ENCODE results near the gene SLC24A3. TPM values are rescaled to one million over a fixed set of nuclear protein-coding genes. Genes with fewer than 3 reads are reported as not detected.

The SLC24A3 gene
- total RNA-seq, 3 donors from 2014 or later = 4.9 to 12.3 (median 5.9) TPM

DNA sequence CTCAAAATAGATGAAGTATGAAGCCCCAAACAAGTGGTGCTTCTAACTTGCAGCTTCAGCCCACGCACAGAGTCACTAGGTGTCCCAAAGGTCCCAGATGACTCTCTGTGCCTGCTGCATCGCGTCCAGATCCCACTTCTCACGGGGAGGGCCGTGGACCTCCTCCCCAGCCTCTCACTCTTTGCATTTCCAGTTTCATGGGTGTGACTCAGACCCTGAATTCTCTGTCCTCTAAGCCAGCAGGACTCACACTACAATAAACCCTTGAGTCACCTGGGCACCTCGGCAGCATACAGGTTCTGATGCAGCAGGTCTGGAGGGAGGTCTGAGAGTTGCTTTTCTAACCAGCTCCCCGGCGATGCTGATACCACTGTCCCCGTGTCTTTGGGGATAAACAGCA is 431.6 kb downstream of the SLC24A3 start:
- TF ChIP-seq CTCF (IDR thresholded peaks at IDR 0.05) = no peak
- TF ChIP-seq POLR2AphosphoS5 (IDR thresholded peaks at IDR 0.05) = no peak
- TF ChIP-seq POLR2A (IDR thresholded peaks at IDR 0.05) = no peak
- intact Hi-C loops (cut with DNase I; ENCODE audit: low total_unique reads) = no loop called here
- DNase-seq (ENCODE audit: low spot score in 2 of 2) = no peak
- no peaks in the 10 kb centered on the region for H3K9me3 ChIP-seq
- H3K4me3 ChIP-seq = no peak overlapping the region
- H3K36me3 ChIP-seq = no peaks in the 10 kb centered on the region
- H3K4me1 ChIP-seq = no peaks in the 10 kb centered on the region
- H3K27me3 ChIP-seq = no peaks in the 10 kb centered on the region
- no peak overlapping the region for H3K27ac ChIP-seq

- intact Hi-C loops (cut with DNase I; ENCODE audit: low total_unique reads) = no loop called here
- TF ChIP-seq POLR2A (IDR thresholded peaks at IDR 0.05) (no peak), CTCF (IDR thresholded peaks at IDR 0.05) (no peak), POLR2AphosphoS5 (IDR thresholded peaks at IDR 0.05) (no peak)
- no peak for DNase-seq (ENCODE audit: low spot score in 2 of 2)
- no peaks in the 10 kb centered on the region for H3K36me3 ChIP-seq
- H3K9me3 ChIP-seq = no peaks in the 10 kb centered on the region
- no peaks in the 10 kb centered on the region for H3K27me3 ChIP-seq
- no peak overlapping the region for H3K4me3 ChIP-seq
- H3K27ac ChIP-seq = no peak overlapping the region
- no peaks in the 10 kb centered on the region for H3K4me1 ChIP-seq
Observed at GRCh38 chr20:19646963-19647362, 434.5 kb downstream of the SLC24A3 start.

DNA sequence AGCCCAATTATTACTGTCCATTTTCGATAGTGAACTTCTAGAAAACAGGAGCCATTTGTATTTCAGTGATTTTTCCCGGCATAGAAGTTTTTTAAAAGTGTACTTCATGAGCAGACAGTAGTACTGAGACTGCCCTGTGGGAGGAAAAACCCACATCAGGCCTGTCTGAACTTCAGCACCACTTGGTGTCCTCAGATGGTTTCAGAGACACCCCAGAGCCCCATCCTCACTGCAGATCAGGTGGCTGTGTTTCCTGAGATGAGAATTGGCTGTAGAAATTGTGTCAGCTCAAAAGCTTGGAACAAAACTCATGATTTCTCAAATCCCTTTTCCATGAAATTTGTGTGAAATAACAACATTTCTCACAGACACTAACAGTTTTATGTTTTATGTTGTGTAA is 435.6 kb downstream of the SLC24A3 start:
- no peak overlapping the region for H3K4me3 ChIP-seq
- no peaks in the 10 kb centered on the region for H3K4me1 ChIP-seq
- no peaks in the 10 kb centered on the region for H3K9me3 ChIP-seq
- intact Hi-C loops (cut with DNase I; ENCODE audit: low total_unique reads) = no loop called here
- no peak for TF ChIP-seq POLR2AphosphoS5 (IDR thresholded peaks at IDR 0.05)
- no peak for TF ChIP-seq CTCF (IDR thresholded peaks at IDR 0.05)
- TF ChIP-seq POLR2A (IDR thresholded peaks at IDR 0.05) = no peak
- no peaks in the 10 kb centered on the region for H3K36me3 ChIP-seq
- no peaks in the 10 kb centered on the region for H3K27me3 ChIP-seq
- no peak for DNase-seq (ENCODE audit: low spot score in 2 of 2)
- no peak overlapping the region for H3K27ac ChIP-seq

GRCh38 chr20:19649041-19649440 is 436.6 kb downstream of the SLC24A3 start:
- Histone ChIP-seq H3K4me3 (no peak overlapping the region), H3K9me3 (no peaks in the 10 kb centered on the region), H3K36me3 (no peaks in the 10 kb centered on the region), H3K27ac (no peak overlapping the region), H3K27me3 (no peaks in the 10 kb centered on the region), H3K4me1 (no peaks in the 10 kb centered on the region)
- TF ChIP-seq POLR2AphosphoS5 (IDR thresholded peaks at IDR 0.05) = no peak
- no peak for TF ChIP-seq CTCF (IDR thresholded peaks at IDR 0.05)
- TF ChIP-seq POLR2A (IDR thresholded peaks at IDR 0.05) = no peak
- DNase-seq (ENCODE audit: low spot score in 2 of 2) = no peak
- intact Hi-C loops (cut with DNase I; ENCODE audit: low total_unique reads) = no loop called here

GRCh38 chr20:19652591-19653026 is 440.2 kb downstream of the SLC24A3 start:
- intact Hi-C loops (cut with DNase I; ENCODE audit: low total_unique reads) = no loop called here

More at GRCh38 chr20:19652591-19653026, 440.2 kb downstream of the SLC24A3 start:
- DNase-seq (ENCODE audit: low spot score in 2 of 2) = no peak
- Histone ChIP-seq H3K4me1 (no peaks in the 10 kb centered on the region), H3K9me3 (no peaks in the 10 kb centered on the region), H3K27me3 (no peaks in the 10 kb centered on the region), H3K4me3 (no peak overlapping the region), H3K36me3 (no peaks in the 10 kb centered on the region), H3K27ac (no peak overlapping the region)
- TF ChIP-seq POLR2A (IDR thresholded peaks at IDR 0.05) (no peak), CTCF (IDR thresholded peaks at IDR 0.05) (no peak), POLR2AphosphoS5 (IDR thresholded peaks at IDR 0.05) (no peak)

Data from breast epithelium (tissue), 4 donors.